Activated gamma-delta T cell treated with Interleukin-2 at 50 U/mL for 16 hours (primary cell): ENCODE measurements around the gene OBSL1.
A peak's percentile ranks its signal among the peaks of the same experiment; 100 is the strongest.

ENCODE experiments used
- DNase-seq: peaks from one replicate; pipeline ENCODE4 v3.0.0-alpha.2; 2020

Gene OBSL1

DNA sequence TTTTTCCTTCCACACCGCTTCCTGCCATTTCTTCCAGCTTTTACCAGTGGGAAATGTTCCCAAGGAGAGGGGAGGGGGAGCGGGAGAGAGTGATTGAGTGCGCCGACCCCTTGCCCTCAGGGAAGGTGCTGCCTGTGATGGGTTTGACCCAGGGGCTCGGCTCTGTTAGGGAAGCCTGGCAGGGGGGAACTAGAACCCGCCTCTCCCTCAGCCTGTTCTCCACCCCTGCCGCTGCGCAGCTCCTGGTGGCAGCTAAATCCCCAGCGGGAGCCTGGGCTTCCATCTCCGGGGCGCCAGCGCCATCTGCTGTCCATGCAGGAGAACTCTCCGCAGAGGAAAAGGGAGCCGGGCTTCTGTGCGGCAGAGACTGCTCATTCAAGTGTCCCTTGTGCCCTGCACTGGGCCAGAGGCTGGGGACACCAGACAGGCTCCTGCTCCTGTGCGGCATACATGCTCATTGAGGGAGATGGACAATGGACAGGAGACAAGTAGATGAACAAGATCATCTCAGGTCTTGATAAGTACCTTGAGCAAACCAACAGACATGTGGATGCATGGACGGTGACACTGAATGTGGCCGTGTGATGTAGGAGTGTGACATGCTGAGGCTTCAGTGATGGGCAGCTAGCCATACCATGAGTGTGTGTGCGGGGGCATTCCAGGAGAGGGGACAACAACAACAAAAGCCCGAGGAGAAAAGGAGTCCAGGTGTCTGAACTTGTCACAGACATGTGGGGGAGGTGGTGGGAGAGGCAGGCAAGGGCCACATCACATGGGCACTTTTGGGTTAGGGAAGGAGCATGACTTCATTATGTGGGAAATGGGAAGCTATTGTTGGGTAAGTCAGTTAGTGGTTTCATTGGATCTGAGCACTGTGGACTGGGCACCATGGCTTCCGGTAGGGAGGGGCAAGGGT lies 41.0 kb downstream of the OBSL1 start:
- DNase-seq = peak; percentile 82

DNA sequence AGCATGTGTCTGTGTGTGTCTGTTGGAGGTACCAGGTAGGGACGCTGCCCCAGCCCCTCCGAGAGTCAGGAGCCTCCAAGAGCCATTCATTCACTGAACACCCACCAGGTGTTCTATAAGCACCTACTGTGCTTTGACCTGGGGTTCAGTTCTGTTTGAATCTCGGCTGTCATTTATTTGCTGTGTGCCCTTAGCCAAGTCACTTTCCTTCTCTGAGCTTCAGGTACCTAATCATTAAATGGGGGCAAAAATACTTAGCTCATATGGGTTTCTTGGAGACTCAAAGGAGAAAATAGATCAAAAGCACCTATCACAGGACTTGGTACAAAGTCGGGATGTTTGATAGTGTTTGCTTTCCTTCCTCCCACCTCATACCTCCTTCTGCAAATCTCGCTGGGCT lies 43.9 kb downstream of the OBSL1 start:
- DNase-seq = no peak

DNA sequence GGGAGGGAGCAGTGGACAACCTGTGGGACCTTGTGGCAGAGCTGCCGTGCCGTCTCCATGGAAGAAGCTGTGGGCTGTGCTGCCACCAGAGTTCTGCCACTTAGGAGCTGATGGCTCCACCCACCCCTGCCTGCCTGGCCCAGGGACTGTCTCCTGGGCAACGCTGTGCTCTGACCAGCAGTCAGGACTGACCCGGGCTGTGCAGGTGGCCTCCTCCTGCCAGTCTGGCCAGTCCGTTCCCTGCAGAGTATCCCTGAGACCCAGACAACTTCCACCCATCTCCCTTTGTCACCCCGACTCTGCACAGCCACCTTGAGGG lies 44.3 kb downstream of the OBSL1 start:
- no peak for DNase-seq

DNA sequence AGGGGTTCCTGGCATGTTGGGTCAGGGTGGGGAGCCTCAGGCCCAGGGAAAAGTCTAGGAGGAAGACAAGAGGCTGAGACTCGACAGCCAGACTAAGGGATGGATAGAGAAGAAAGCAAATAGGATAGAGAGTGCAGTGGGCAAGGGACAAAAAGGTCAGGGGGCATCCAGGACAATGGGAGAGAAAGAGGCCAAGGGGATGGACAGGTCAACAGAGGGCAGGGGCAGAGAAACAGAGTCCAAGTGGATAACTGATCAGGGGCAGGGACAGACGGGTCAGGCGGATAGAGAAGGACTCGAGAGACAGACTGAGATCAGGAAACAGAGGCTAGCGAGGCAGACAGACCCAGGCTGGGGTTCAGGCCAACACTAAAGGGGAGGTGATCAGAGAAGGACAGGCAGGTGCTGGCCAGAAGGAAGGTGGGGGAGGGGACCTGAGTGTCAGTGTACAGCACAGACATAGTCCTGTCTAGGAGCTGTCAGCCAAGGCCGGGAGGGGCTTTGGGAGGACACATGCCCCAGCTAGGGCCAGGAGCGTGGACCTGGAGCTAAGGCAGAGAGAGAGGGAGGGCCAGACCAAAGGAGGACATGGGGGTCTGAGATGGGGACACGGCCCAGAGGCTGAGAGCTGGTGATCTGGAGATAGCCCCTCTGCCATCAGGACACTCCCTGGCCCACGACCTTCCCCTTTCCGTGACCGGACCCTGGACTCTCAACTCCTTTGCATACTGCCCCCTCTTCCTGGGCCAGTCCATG lies 44.8 kb downstream of the OBSL1 start:
- DNase-seq = no peak

DNA sequence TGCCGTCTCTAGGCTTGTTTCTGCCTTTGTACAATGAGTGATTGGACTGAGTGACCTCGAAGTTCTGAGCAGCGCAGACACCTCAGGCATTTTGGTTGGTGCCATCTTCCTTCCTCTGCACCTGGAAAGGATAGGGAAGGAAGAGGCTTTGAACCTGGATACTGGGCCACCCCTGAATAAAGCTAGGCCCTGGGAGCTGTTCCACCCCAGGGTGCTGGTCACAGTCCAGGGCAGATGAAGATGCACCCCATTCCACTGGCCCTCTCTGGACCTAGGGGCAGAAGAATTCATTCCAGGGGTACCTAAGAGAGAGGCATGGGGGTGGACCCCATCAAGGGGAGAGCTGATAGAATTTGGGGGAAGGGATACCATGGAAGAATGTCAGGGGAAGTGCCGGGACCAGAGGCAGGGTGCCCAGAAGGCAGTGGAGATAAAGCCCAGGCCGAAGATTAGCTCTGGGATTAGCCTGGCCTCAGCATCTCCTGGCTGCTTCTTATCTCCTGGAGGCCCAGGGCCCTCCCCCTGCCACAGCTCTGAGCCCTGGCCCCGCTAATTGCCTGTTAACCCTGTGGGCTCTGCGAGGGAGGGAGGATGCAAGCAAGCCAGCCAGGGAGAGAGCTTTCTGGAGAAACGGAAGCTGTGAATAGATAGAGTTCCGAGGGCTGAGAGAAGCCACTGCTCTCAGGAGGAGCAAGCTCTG lies 45.7 kb downstream of the OBSL1 start:
- DNase-seq = no peak

DNA sequence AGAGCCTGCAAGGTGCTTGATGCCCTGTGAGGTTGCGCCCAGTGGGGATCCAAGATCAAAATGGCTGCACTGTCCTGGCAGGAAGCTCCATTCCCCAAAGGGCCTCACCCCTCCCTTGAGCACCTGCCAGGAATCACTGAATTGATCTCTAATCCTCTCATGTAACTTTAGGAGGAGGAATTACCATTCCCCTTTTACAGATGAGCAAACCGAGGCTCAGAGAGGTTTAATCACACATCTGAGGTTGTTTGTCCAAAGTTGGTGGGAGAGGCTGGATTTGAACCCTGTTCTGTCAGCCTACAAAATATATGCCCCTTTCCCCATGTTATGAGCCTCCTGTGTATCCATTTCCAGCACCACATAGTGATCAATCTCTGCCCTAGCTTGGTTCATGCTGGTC lies 46.5 kb downstream of the OBSL1 start:
- no peak for DNase-seq

DNA sequence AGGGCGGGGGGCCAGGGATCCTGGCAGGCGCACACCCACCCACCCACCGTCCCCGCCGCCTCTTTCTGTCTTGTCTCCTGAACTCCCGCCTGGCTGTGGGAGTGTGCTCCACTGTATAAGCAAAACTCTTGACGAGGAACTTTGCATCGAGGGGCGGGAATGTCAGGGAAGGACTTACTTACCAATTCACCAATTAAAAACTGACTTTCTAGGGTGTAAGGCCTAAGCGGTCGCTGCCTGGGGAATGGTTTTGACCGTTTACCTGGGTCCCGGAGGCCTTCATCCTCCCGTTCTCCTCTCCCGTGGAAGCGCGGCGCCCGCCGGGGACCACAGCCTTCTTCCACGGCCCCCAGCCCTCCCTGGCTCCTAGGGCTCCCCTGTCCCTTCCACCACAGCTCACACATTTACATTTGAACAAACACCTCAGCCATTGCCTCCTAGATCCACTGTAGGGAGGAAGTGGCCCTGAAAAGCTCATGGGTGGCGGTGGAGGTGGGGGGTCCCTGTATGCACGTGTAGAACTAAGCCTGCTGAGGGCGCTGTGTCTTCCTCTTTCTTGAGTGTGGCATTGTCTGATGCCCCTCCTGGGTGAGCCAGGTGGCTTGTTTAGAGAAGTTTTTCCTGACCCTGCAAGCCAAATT lies 48.2 kb downstream of the OBSL1 start:
- no peak for DNase-seq

DNA sequence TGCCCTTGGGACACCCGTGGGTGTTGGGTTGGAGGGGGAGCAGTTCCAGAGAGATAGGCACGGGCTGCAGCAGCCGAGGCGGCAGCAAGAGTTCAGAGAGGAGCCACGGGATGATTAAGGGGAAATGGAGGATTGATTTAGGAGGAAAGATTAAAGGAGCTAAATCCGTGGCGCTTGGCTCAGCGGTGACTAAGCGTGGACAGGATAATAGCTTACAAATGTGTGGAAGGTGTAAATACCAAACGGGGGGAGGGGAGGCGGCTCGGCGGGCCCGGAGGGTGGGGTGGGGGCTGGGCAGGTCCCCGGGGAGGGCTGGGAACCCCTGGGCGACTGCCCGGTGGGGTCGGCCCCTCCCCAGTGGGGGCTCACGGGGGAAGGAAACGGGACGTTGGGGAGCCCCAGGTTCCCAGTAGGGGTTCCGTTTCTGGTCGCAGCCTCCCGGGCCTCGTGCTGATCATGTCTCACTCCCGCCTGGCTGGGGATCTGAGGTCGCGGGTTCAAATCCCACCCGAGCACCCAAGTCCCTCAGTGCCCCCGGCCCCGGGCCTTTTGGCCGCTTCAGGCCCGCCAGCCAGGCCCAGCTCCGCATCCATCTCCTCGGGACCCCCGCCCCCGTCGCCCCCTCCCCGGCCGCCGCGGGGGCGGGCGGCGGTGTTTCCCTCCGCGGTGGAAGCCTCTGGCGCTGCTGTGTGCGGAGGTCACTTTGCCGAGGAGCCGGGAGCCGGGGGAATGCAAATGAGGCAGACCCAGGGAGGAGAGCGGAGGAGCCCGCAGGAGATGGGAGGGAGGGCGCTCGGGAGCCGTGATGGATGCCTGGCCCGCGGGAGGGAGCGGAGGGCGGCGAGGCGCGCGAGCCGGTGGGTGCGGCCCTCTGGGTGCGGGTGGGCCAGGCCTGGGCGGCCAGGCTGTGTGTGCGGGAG lies 49.0 kb downstream of the OBSL1 start:
- DNase-seq = no peak

DNA sequence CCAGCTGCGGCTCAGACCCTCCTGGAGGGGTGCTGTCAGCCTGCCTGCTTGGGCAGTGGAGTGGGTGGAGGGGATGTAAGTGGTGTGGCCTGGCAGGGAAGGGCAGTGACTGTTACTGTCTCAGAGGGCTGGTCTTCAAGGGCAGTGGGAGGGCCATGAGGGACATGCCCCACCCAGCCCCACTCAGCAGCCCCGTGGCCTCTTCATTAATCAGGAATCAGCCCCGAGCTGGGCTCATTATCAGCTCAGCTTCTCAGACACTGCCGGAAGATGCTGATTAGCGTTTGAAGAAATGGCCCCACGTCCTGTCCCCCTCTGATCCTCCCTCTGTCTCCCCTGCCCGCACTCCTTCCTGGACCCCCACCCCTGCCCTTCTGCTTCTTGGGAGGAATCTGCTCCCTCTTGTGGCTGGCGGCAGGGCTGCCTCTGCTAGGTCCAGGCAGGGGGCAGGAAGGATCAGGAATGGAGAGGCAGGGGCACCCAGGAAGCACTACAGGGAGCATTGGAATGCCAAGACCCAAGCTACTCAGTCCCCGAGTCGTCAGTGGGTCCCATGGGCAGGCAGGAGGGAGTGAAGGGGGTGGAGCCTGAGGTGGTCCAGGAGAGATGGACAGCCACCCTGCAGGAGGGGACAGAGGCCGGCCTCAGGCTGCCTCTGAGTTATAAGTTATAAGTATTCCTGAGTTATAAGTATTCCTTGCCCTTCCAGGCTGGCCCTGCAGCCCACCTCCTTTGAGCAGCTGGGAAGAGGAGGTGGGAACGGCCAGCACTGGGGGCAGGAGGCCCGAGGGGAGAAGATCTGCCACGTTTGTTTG lies 50.1 kb downstream of the OBSL1 start:
- DNase-seq = no peak

DNA sequence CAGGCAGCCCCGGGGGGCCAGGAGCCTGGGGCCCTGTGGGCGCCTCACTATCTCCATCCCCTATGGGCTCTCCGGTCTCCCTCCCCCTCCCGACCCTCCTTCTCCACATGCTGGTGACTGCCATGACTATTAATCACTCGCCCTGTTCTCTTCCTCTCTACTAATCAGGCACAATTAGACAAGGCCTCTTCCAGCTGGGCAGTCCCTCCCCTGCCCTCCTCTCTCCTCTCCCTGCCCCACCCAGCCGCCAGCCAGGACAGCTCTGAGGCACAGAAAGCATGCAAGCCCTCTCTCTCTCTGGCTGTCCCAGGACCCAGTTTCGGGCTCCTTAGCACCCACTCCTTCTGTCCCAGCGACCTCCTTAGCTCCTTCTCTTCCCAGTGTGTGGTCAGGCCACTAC lies 51.3 kb downstream of the OBSL1 start:
- DNase-seq = no peak

DNA sequence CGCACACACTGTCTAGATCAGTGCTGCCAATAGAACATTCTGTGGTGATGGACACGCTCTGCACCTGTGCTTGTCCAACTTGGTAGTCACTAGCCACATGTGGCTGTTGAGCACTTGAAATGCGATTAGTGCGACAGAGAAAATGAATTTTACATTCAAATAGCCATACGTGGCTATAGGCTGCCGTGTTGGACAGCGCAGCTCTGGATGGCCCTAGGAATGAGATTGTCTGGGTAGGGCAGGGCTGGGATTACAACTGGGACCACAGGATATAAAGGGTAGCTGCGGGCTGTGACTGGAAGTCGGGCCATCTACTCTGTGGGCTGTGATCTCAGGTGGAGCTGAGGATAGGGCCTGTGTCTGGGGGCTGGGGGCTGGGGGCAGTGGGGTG lies 51.8 kb downstream of the OBSL1 start:
- no peak for DNase-seq

DNA sequence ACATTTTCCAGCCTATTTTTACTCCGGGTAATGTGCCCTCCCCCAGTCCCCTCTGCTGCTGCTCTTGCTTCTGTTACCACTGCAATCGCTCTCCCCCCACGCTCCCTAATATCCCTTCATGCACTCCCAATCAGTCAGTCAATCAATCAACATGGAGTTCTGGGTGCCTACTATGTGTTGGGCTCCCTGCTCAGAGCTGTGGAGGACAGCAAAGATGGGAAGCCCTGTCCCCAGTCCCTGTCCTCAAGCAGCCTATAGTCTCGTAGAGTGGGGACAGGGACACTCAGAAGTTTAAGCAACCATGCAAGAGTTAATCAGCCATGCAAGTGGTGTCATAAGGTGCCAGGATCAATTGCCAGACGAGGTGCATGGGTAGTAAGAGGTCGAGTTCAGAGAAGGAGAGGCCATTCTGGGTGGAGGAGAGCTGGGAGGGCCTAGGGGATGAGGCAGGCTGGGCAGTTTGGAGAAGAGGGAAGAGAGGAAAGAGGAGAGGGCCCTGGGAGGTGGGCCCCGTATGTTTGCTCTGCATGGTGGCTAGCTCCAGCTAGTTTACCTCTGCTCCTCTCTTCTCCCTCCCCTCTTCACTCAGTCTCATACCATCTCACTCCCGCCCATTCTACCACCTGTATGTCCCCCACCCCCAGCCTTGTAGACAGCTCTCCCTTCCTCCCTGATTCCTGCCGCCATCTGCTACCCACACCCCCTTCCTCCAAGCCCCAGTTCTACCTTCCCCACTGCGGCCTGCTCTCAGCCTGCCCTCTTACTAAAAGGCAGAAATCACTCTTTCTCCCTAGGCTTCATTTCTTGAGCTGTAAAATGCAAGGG lies 53.2 kb downstream of the OBSL1 start:
- no peak for DNase-seq

DNA sequence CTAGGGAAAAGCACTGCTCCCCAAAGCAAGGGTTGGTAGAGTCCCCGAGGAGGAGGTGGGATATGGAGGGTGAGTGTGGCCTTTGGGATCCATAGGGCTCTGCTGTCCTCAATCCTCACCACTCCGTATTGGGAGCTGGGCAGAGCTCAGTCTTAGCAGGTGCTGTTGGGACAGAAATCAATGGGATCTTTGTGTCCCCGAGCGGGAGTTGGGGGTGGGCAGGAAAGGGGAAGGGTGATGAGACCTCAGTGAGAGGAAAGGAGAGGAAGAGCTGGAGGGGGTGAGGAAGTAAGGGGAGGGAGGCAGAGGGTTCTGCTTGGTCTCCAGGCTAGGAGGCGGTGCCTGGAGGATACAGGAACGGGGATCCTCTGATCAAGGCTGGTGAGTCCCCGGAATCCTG lies 54.5 kb downstream of the OBSL1 start:
- no peak for DNase-seq

DNA sequence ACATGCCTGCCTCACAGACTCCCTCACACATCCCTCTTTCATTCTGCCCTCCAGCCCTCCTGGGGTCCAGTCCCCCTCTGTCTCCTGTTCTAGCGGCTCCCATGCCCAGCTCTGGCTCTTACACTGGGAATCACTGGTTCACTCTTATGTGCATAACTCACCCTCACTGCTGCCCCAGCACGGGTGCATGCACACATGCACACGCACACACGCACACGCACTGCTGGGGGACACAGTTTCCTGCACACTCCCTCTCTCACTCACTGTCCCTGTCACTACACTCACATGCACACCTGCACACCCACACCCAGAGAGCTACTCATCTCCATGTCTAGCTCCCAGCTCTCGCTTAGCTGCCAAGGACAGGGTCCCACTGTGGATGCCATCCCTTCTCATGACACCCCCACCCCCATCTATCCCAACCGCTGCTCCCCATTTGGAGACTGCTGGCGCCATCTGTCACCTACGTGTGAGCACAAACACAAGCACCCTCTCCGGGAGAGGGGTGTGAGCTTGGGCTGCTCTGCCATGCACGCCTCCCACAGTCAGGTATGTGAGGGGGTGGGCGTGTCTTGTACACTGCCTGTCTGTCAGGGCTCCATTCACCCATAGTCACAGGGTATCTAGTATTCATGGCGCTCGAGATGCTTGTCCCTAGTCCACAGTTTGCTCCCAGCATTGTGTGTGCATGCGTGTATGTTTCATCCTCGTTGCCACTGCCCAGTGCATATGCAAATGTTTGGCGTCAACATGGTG lies 55.3 kb downstream of the OBSL1 start:
- DNase-seq = no peak

DNA sequence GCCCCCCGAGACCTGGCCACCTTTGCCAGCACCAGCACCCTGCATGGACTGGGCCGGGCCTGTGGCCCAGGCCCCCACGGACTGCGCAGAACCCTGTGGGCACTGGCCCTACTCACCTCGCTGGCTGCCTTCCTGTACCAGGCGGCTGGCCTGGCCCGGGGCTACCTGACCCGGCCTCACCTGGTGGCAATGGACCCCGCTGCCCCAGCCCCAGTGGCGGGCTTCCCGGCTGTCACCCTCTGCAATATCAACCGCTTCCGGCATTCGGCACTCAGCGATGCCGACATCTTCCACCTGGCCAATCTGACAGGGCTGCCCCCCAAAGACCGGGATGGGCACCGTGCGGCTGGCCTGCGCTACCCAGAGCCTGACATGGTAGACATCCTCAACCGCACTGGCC lies 56.5 kb downstream of the OBSL1 start:
- DNase-seq = no peak

DNA sequence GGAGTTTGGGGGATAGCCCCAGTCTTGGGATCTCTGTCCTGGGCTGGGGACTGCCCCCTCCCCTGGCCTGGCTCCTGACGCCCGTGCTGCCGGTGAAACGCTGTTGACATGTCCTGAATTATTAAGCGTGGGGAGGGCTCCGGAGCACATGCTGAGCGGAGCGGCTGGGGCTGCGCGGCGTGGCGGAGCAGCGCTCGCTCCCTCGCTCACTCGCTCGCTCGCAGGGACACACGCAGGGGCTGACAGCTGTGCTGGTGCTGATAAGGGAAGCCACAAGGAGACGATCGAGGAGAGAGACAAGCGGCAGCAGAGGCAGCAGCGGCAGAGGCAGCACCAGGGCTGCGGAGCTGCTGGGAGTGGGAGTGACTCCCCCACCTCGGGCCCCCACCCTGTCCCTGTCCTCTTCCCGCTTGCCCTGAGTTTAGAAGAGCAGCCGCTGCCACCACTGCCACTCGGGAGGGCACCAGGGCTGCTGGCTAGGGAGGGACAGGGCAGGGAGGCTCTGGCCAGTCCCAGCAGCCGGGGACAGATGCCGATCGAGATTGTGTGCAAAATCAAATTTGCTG lies 57.1 kb downstream of the OBSL1 start, which contains the start of gene ASIC4:
ASIC4 (plus strand) TSS at position 287 of the 566 bp plus-strand sequence; CDS start at position 530, 243 bp downstream.
- DNase-seq = no peak

DNA sequence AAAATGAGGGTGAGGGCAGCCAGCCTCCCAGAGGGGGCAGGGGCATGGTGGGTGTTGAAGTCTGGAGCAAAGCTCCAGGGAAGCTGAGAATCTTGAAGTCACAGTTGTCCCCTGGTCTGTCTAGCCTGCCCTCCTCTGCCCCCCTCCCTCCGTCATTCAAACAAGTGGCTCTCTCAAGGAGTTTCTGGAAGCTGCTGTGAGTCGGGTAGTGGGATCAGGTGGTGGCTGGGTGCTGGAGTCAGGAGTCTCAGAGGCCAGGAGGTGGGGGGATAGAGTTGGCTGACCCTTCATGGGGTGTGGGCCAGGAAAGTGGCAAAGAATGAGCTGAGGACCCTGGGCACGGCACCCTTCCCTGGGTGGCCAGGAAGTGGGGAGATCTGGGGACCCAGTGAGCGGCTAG lies 57.6 kb downstream of the OBSL1 start:
- no peak for DNase-seq

DNA sequence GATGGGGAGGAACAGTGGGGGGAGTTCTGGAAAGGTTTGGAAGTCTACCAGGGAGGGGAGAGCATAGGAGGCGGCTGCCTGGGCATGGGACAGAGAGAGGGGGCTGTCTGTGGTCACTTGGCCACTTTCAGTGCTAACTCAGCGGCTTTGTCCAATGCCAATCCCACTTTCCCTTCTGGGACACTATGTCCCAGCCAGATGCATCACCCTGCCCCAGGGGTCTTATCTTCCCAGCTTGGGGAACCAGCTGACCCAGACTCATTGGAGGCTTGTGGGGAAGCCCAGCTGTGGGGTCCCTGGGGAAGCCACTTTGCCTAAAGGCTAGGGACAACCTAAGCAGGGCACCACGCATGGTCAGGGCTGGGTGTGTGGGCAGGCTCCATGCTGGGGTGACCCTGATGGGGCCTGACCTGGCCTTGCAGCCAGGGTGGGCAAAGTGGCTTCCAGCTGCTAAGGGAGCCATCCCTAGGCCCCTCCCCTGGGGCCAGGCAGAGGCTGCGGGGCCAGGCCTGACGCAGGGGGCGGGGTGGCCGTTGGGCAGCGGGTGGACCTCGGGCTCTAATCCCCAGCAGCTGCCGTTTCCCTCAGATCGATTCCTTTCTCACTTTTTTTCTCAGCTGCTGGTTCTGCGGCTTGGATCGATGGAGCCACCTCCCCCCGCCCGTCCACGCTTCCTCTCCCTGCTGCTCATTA lies 58.7 kb downstream of the OBSL1 start:
- no peak for DNase-seq
